H1 (cell line): ENCODE data around the gene ASGR2. TPM values are rescaled to one million over a fixed set of nuclear protein-coding genes. Genes with fewer than 3 reads are reported as not detected.

Experiments
- CTCF ChIA-PET: fragments of 300-600 bp; sonication (Branson Sonifier 250); formaldehyde crosslinking; loops from one replicate; lab custom pipeline; 2021; ENCODE audit not compliant: partially characterized antibody; lab: Charles Lee
- POLR2A ChIA-PET: fragments of 300-600 bp; sonication (Branson Sonifier 250); formaldehyde crosslinking; loops from one replicate; lab custom pipeline; 2021; ENCODE audit warnings: inconsistent platforms; ENCODE audit not compliant: partially characterized antibody; lab: Charles Lee
- DNase-seq, 2 experiments: peaks; one replicate each; pipeline versions ENCODE4 v3.0.0 to v3.0.0-alpha.2; 2010 to 2022; ENCODE audit warnings: low spot score in 2 of 2, low read depth in 1 of 2, mixed read lengths in 1 of 2
- FAIRE-seq: peaks from 2 replicates; lab custom pipeline; 2011; peaks lifted over from hg19 to GRCh38; lab: Jason Lieb, UNC
- H2AFZ ChIP-seq: 2 replicates; pipeline ENCODE4 v1.8.1; 2012; ENCODE audit warnings: low read length, inconsistent platforms
- H2AK5ac ChIP-seq: 2 replicates; pipeline ENCODE4 v1.6.1; 2013; ENCODE audit warnings: low read depth, low read length
- H2BK120ac ChIP-seq: replicated peaks from 2 replicates; pipeline ENCODE3; 2013; ENCODE audit warnings: low read depth, low read length, inconsistent platforms
- H2BK12ac ChIP-seq: 2 replicates; pipeline ENCODE4 v1.6.1; 2013; ENCODE audit warnings: low read depth, low read length
- H2BK15ac ChIP-seq: 2 replicates; pipeline ENCODE4 v1.6.1; 2013; ENCODE audit warnings: low read length
- H2BK20ac ChIP-seq: 2 replicates; pipeline ENCODE4 v1.6.1; 2013; ENCODE audit warnings: low read length
- H2BK5ac ChIP-seq: 2 replicates; pipeline ENCODE4 v1.6.1; 2013; ENCODE audit warnings: low read depth, low read length
- H3K14ac ChIP-seq: 2 replicates; pipeline ENCODE4 v1.6.1; 2013; ENCODE audit warnings: inconsistent platforms; ENCODE audit not compliant: insufficient read length
- H3K18ac ChIP-seq: 2 replicates; pipeline ENCODE4 v1.6.1; 2013; ENCODE audit warnings: low read length; ENCODE audit errors: extremely low read depth
- H3K23ac ChIP-seq: 2 replicates; pipeline ENCODE4 v1.6.1; 2013; ENCODE audit warnings: inconsistent platforms; ENCODE audit not compliant: insufficient read length
- H3K23me2 ChIP-seq: 2 replicates; pipeline ENCODE4 v1.6.1; 2013; ENCODE audit warnings: low read depth, low read length
- H3K27ac ChIP-seq: 2 replicates; pipeline ENCODE4 v1.6.1; 2011; ENCODE audit warnings: low read depth, low read length, inconsistent platforms
- H3K27me3 ChIP-seq, 4 experiments: replicated peaks in 1 of 4; 1 replicate in 1 of 4; 2 replicates in 3 of 4; pipeline versions ENCODE4 v1.6.1 to v1.8.1; 2011 to 2013; ENCODE audit warnings: low read length in 3 of 4, mild to moderate bottlenecking in 3 of 4, inconsistent platforms in 2 of 4, mixed read lengths in 2 of 4, moderate library complexity in 1 of 4; ENCODE audit not compliant: control insufficient read depth in 3 of 4, insufficient read depth in 3 of 4; ENCODE audit errors: extremely low read depth in 1 of 4
- H3K36me3 ChIP-seq, 4 experiments: 2 replicates each; pipeline versions ENCODE4 v1.6.1 to v1.8.1; 2011 to 2013; ENCODE audit warnings: mild to moderate bottlenecking in 4 of 4, low read length in 3 of 4, moderate library complexity in 2 of 4, control low read depth in 1 of 4, inconsistent platforms in 1 of 4; ENCODE audit not compliant: insufficient read depth in 4 of 4, control insufficient read depth in 2 of 4
- H3K4ac ChIP-seq: replicated peaks from 2 replicates; pipeline ENCODE3; 2013; ENCODE audit warnings: low read length, low read depth, mixed read lengths, inconsistent platforms; ENCODE audit not compliant: insufficient read length
- H3K4me1 ChIP-seq, 4 experiments: replicated peaks in 1 of 4; 1 replicate in 1 of 4; 2 replicates in 3 of 4; pipeline versions ENCODE4 v1.6.1 to v1.8.1; 2011 to 2013; ENCODE audit warnings: low read length in 3 of 4, inconsistent platforms in 2 of 4, mixed read lengths in 1 of 4; ENCODE audit not compliant: insufficient read depth in 4 of 4, control insufficient read depth in 3 of 4
- H3K4me2 ChIP-seq, 2 experiments: 2 replicates each; pipeline versions ENCODE4 v1.6.1 to v1.8.1; 2011 to 2013; ENCODE audit warnings: low read depth in 2 of 2, low read length in 2 of 2, control low read depth in 1 of 2, inconsistent platforms in 1 of 2, mild to moderate bottlenecking in 1 of 2; ENCODE audit not compliant: insufficient read depth in 1 of 2
- H3K4me3 ChIP-seq, 4 experiments: fragments of 200-600, 300-600 bp in 1 of 4; sonication (generic), shearing (Covaris generic), sonication (Bioruptor Twin) in 1 of 4; 2 replicates each; pipeline versions ENCODE4 v1.5.1 to v1.8.1; 2011 to 2016; ENCODE audit warnings: low read length in 4 of 4, low read depth in 3 of 4, control low read depth in 2 of 4, inconsistent platforms in 2 of 4, mild to moderate bottlenecking in 2 of 4, mixed read lengths in 1 of 4, moderate library complexity in 1 of 4; ENCODE audit not compliant: insufficient read depth in 2 of 4; ENCODE audit errors: extremely low read depth in 1 of 4
- H3K56ac ChIP-seq: replicated peaks from 2 replicates; pipeline ENCODE3; 2013; ENCODE audit warnings: low read depth, mild to moderate bottlenecking, mixed read lengths, low read length, inconsistent platforms; ENCODE audit not compliant: insufficient read length
- H3K79me1 ChIP-seq: 2 replicates; pipeline ENCODE4 v1.6.1; 2013; ENCODE audit warnings: low read depth, low read length, control low read depth
- H3K79me2 ChIP-seq, 2 experiments: 2 replicates each; pipeline versions ENCODE4 v1.6.1 to v1.8.1; 2012 to 2013; ENCODE audit warnings: low read length in 2 of 2, mild to moderate bottlenecking in 2 of 2, inconsistent platforms in 1 of 2; ENCODE audit not compliant: insufficient read depth in 2 of 2, control insufficient read depth in 1 of 2
- H3K9ac ChIP-seq, 4 experiments: replicated peaks in 1 of 4; 1 replicate in 1 of 4; 2 replicates in 3 of 4; pipeline versions ENCODE4 v1.6.1 to v1.8.1; 2011 to 2013; ENCODE audit warnings: low read depth in 3 of 4, low read length in 3 of 4, control low read depth in 2 of 4, mild to moderate bottlenecking in 2 of 4, moderate library complexity in 2 of 4, inconsistent platforms in 1 of 4; ENCODE audit errors: extremely low read depth in 1 of 4
- H3K9me3 ChIP-seq, 2 experiments: 2 replicates each; pipeline versions ENCODE4 v1.6.1 to v1.8.1; 2012 to 2013; ENCODE audit warnings: mild to moderate bottlenecking in 2 of 2, moderate library complexity in 2 of 2, control low read depth in 1 of 2, inconsistent platforms in 1 of 2, low read depth in 1 of 2, low read length in 1 of 2, mixed read lengths in 1 of 2; ENCODE audit not compliant: insufficient read depth in 2 of 2
- H4K20me1 ChIP-seq, 2 experiments: replicated peaks in 1 of 2; 2 replicates each; pipeline versions ENCODE3 to v1.8.1; 2011 to 2013; ENCODE audit warnings: inconsistent platforms in 2 of 2, low read length in 2 of 2, mild to moderate bottlenecking in 1 of 2; ENCODE audit not compliant: insufficient read depth in 2 of 2, control insufficient read depth in 1 of 2
- H4K5ac ChIP-seq: 2 replicates; pipeline ENCODE4 v1.6.1; 2013; ENCODE audit warnings: low read length, low read depth, mixed read lengths, inconsistent platforms; ENCODE audit not compliant: insufficient read length
- H4K8ac ChIP-seq: 2 replicates; pipeline ENCODE4 v1.8.0; 2013; ENCODE audit warnings: mild to moderate bottlenecking, moderate library complexity, low read length, inconsistent platforms; ENCODE audit not compliant: insufficient read depth; ENCODE audit errors: extremely low read depth
- H4K91ac ChIP-seq: replicated peaks from 2 replicates; pipeline ENCODE3; 2013; ENCODE audit warnings: low read length, mixed read lengths, inconsistent platforms; ENCODE audit not compliant: insufficient read length
- BRCA1 ChIP-seq: IDR thresholded peaks from 2 replicates; pipeline ENCODE4 v1.6.1; 2012; ENCODE audit warnings: low read depth, low read length, improper control_type of control experiment
- E2F6 ChIP-seq: IDR thresholded peaks from 2 replicates; pipeline ENCODE4 v1.6.1; 2012; ENCODE audit warnings: inconsistent platforms
- JUND ChIP-seq: IDR thresholded peaks from 2 replicates; pipeline ENCODE4 v1.6.1; 2011; ENCODE audit warnings: mild to moderate bottlenecking, improper control_type of control experiment, low read length
- MAX ChIP-seq: IDR thresholded peaks from 2 replicates; pipeline ENCODE4 v1.6.1; 2012; ENCODE audit warnings: inconsistent platforms
- WGBS, 2 experiments: shearing (Covaris generic) in 1 of 2; methylation state at CpG; one replicate each; pipeline versions ENCODE4 v1.1.6 to v1.1.7; 2013 to 2015; ENCODE audit warnings: low lambda C conversion rate in 2 of 2, mixed read lengths in 2 of 2, inconsistent platforms in 1 of 2, low coverage in 1 of 2, missing lambda C conversion rate in 1 of 2; ENCODE audit not compliant: insufficient replicate concordance in 2 of 2, insufficient coverage in 1 of 2, insufficient read length in 1 of 2; ENCODE audit errors: extremely low coverage in 1 of 2, missing lambda C conversion rate in 1 of 2; 5-methylcytosine and 5-hydroxymethylcytosine counted together
- polyA plus RNA-seq, 7 experiments: library from polyadenylated mRNA; depleted of rRNA in 3 of 7; stranded (reverse) in 5 of 7; unstranded in 2 of 7; fragments of >200 nt in 5 of 7; fragments of 200-250 nt in 2 of 7; gene quantifications; 1 replicate in 5 of 7; 2 replicates in 1 of 7; 4 replicates in 1 of 7; pipeline versions ENCODE4 v1.2.1 to v1.2.3, GENCODE V29; 2011 to 2013; ENCODE audit warnings: missing spikeins in 2 of 7, mixed read lengths in 2 of 7
- total RNA-seq: library from RNA; stranded (reverse); fragmentation: NEBNext Ultra II Directional; extraction: Animal tissue kit (Norgen Biotek cat#: 25700); gene quantifications from 2 replicates; pipeline ENCODE4 v1.2.1, GENCODE V29; 2021

ASGR2 gene
- total and polyA plus RNA-seq, 2 of the 8 experiments (the other 6 are each of a cell fraction or from before 2014, with no cell fraction given), result 0.91 TPM; not detected in 1

- H3K36me3 ChIP-seq, result no peaks in the 10 kb centered on the region
- H3K27ac ChIP-seq, result no peak overlapping the region
- H3K56ac ChIP-seq, result no peak overlapping the region
- no peak overlapping the region for H2AFZ ChIP-seq
- ChIA-PET POLR2A (interaction anchor here (0.7 to 1.6 kb wide), 3 partner anchors 18 to 110 kb away, joined by 3 read pairs; no protein-coding TSS in a partner anchor), CTCF (interaction anchor here (0.7 kb wide), 3 partner anchors 8 to 111 kb away, joined by 3 to 5 read pairs (median 4); no protein-coding TSS in a partner anchor)
- H4K8ac ChIP-seq, result no peak overlapping the region
- no peaks in the 10 kb centered on the region for H3K79me1 ChIP-seq
- no peaks in the 10 kb centered on the region for H4K20me1 ChIP-seq
- WGBS, 2 experiments, result 77% methylated on average over 8 of the region's 10 CpGs; no CpG with 5 or more reads in 1 of the 2 experiments
- H3K4ac ChIP-seq, result no peak overlapping the region
- no peak overlapping the region for H2BK12ac ChIP-seq
- no peak overlapping the region for H4K5ac ChIP-seq
- H3K23me2 ChIP-seq, result no peaks in the 10 kb centered on the region
- H3K79me2 ChIP-seq, result no peaks in the 10 kb centered on the region
- no peak overlapping the region for H3K23ac ChIP-seq
- no peak for TF ChIP-seq JUND
- TF ChIP-seq MAX, result peak; percentile 82
- TF ChIP-seq BRCA1, result no peak
- TF ChIP-seq E2F6, result peak; percentile 84
- H3K4me2 ChIP-seq, result no peak overlapping the region
- no peak overlapping the region for H3K18ac ChIP-seq
- no peak for DNase-seq
- H2BK15ac ChIP-seq, result no peak overlapping the region
- no peak overlapping the region for H2BK120ac ChIP-seq
- no peak overlapping the region for H2BK20ac ChIP-seq
- no peak overlapping the region for H3K14ac ChIP-seq
- H3K9ac ChIP-seq, result no peak overlapping the region
- H2AK5ac ChIP-seq, result no peak overlapping the region
- no peaks in the 10 kb centered on the region for H3K4me1 ChIP-seq
- FAIRE-seq, result no peak
- H3K4me3 ChIP-seq, result no peak overlapping the region
- no peaks in the 10 kb centered on the region for H3K9me3 ChIP-seq
- no peak overlapping the region for H2BK5ac ChIP-seq
- no peaks in the 10 kb centered on the region; a peak in 1 of 7 replicates for H3K27me3 ChIP-seq
- peak overlapping the region; percentile 65 for H4K91ac ChIP-seq
These were observed 41.8 kb upstream of the ASGR2 start for GRCh38 chr17:7156342-7156940.
